SK-N-SH (cell line): ENCODE results near the gene EIF4E2.

ENCODE experiments used
- EZH2phosphoT487 ChIP-seq: fragments of 200-600 bp; sonication (generic); IDR thresholded peaks from 2 replicates; pipeline ENCODE4 v1.6.1; 2017; ENCODE audit warnings: low read depth, mixed run types, mild to moderate bottlenecking, antibody characterized with exemption, moderate library complexity, borderline replicate concordance
- FOXJ3 ChIP-seq: sonication (generic); formaldehyde crosslinking; IDR thresholded peaks from 2 replicates; pipeline ENCODE4 v1.5.1; 2020; ENCODE audit warnings: mild to moderate bottlenecking, missing genetic modification reagents
- JUND ChIP-seq: IDR thresholded peaks from 2 replicates; pipeline ENCODE4 v1.4.0; 2012
- POLR2AphosphoS5 ChIP-seq: IDR thresholded peaks from 2 replicates; pipeline ENCODE4 v1.6.1; 2012; ENCODE audit warnings: low read depth, low read length
- TF ChIP-seq, protein P1 (sequence below): IDR thresholded peaks from 2 replicates; pipeline ENCODE4 v1.4.0; 2012; ENCODE audit warnings: low read depth
- TF ChIP-seq, protein P2 (sequence below): IDR thresholded peaks from 2 replicates; pipeline ENCODE4 v1.6.1; 2012; ENCODE audit warnings: mild to moderate bottlenecking, low read depth, low read length, moderate library complexity

DNA sequence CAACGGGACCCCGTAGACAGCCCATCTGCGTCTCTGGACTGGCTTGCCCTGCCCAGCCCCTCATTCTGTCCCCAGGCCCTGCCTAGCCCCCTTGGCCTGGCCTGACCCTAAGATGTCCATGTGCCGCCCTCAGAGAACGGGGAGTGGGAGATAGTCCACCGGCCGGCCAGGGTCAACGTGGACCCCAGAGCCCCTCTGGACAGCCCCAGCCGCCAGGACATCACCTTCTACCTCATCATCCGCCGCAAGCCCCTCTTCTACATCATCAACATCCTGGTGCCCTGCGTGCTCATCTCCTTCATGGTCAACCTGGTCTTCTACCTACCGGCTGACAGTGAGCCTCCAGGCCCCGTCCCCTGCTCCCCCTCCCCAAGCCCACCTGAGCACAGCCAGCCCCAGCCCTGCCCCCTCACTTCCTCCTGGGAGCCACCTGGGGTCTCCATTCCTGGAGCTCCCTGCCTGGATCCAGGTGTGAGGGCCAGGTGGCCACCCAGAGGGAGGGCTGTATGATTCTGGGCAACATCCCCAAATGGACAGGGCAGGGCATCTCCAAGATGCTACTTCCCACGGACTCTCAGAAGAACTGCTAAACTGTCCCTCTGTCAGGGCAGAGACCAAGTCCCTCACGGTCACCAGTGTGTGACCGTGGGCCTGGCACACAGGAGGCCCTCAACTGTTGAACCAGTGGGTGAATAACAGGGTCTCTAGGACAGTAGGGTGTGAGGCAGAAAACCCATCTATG is 20.5 kb upstream of the EIF4E2 start:
- TF ChIP-seq FOXJ3: no peak
- no peak for TF ChIP-seq EZH2phosphoT487
- TF ChIP-seq, protein P1, sequence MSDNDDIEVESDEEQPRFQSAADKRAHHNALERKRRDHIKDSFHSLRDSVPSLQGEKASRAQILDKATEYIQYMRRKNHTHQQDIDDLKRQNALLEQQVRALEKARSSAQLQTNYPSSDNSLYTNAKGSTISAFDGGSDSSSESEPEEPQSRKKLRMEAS: no peak
- TF ChIP-seq JUND: no peak
- TF ChIP-seq POLR2AphosphoS5: no peak
- TF ChIP-seq, protein P2, sequence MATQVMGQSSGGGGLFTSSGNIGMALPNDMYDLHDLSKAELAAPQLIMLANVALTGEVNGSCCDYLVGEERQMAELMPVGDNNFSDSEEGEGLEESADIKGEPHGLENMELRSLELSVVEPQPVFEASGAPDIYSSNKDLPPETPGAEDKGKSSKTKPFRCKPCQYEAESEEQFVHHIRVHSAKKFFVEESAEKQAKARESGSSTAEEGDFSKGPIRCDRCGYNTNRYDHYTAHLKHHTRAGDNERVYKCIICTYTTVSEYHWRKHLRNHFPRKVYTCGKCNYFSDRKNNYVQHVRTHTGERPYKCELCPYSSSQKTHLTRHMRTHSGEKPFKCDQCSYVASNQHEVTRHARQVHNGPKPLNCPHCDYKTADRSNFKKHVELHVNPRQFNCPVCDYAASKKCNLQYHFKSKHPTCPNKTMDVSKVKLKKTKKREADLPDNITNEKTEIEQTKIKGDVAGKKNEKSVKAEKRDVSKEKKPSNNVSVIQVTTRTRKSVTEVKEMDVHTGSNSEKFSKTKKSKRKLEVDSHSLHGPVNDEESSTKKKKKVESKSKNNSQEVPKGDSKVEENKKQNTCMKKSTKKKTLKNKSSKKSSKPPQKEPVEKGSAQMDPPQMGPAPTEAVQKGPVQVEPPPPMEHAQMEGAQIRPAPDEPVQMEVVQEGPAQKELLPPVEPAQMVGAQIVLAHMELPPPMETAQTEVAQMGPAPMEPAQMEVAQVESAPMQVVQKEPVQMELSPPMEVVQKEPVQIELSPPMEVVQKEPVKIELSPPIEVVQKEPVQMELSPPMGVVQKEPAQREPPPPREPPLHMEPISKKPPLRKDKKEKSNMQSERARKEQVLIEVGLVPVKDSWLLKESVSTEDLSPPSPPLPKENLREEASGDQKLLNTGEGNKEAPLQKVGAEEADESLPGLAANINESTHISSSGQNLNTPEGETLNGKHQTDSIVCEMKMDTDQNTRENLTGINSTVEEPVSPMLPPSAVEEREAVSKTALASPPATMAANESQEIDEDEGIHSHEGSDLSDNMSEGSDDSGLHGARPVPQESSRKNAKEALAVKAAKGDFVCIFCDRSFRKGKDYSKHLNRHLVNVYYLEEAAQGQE: no peak
